GM03348 (cell line): ENCODE data around the gene CFAP97.

Experiments used
- DNase-seq: peaks from one replicate; pipeline ENCODE4 v3.0.0; 2012; ENCODE audit warnings: low spot score

CFAP97 gene

DNA sequence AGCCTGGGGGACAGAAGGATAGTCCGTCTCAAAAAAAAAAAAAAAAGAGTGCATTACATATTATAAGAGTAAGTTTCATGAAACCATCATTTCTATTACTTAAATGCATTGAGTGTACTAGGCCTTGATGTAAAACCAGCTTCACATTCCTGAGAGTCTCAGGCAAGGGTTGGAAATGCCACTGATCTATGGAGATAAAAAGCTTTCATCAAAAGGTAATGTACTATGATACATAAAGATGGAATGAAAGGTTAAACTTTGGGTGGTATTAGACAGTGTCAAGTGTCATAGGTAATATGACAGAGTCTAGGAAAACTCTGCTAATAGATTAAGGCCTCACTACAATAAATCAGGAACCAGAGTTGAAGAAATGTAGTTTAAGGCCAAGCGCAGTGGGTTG, 7.4 kb downstream of the CFAP97 start:
- DNase-seq = no peak

GRCh38 chr4:185194924-185195888, 8.6 kb downstream of the CFAP97 start:
- DNase-seq = no peak

DNA sequence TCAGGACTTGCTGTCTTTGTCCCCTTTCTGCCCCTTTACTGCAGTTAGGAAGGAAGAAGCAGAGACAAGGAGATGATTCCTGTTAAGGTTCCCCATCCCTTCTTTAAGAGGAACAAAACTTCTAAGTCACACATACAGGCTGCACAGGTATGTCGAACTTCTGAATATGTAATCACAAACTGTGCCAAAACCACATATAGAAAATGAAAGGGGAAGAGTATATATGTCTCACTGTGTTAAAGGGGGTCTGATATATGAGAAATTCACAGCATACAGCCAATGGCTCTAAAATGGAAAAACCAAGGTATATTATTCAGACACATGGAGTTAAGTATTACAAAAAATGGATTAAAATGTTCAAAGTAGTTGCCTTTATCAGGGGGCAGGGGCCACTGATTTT, 11.7 kb downstream of the CFAP97 start:
- no peak for DNase-seq

- DNase-seq = no peak
Observed at GRCh38 chr4:185190306-185190856, 13.4 kb downstream of the CFAP97 start.

GRCh38 chr4:185189606-185190305, 14.0 kb downstream of the CFAP97 start:
- no peak for DNase-seq

DNA sequence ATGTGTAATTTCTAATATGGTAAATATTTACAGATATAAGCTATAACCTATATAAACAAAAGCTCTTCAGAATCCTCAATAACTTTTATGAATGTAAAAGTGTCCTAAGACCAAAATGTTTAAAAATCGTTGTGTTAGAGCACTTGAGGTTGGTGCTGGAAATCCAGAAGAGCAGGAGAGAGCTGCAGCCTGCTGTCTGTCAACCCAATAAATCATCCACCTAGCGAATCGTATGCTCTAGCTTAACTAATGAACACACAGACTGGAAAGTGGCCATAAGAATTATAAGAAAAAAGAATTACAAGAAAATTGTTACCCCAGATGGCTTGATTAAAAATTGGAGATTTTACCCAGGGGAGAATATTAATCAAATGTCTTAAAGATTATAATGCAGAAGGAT, 17.0 kb downstream of the CFAP97 start:
- DNase-seq = no peak

DNA sequence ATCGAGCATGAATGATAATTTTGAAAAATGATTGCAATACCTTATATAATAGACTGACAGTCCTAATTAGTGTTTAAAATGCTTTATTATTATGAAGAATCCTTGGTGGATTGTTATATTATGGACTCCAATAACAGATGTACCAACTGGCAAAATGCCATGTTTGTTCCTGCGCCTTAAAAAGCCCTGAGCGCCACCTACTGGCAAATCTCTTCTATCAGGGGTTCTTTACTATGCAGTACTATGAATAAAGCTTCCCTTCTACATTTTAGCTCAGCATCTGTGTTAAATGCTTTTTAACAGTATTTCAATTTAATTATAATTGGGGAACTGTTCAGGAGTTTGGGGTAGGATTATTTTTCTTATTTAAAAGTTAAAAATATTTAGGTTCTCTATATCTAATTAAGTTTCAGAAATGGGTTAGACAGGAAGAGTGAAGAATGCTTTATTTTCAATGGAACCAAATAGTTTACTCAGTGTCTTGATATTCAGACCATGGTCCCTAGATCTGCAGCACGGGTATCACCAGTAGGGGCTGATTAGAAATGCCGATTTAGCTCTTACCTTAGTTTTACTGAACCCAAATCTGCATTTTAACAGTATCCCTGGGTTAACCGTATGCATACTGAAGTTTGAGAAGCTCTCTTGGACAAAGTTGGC, 20.0 kb downstream of the CFAP97 start:
- peak; percentile 74 for DNase-seq

DNA sequence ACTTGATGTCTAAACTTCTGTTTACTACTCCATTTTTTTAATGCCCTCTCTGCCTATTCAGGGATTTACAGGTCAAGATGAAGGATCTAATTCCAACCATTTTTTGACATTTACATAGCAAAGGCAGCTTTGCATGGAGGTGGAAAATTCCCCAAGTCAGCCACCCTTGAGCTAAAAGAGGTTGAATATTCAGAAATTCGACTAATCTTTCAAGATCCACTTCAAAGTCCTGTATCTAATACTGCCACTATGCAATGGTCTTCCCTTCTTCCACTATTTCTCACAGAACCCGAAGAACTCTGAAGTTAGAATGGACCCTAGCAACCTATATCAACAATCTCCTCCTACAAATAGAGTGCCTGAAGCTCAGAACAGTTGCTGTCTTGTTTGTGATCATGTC, 21.6 kb downstream of the CFAP97 start:
- no peak for DNase-seq

DNA sequence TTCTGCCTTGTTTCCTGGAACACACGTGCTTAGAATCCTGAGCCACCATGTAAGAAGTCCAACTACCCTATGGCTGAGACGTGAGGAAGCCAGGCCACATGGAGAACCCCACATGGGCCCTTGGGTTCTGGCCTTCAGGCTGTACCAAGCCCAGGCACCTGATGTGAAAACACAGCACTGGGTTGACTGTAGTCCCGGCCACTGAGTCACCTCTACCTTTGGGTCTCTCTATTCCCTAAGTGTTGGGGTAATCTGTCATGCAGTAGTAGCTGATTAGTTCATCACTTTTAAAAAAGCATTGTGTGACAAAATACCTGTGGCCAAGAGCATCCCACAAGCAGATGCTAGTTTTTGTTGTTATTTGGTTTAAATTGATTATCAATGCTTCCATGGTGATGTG, 24.3 kb downstream of the CFAP97 start:
- DNase-seq = no peak

- DNase-seq = no peak
Observed at GRCh38 chr4:185171373-185172071, 32.3 kb downstream of the CFAP97 start.

DNA sequence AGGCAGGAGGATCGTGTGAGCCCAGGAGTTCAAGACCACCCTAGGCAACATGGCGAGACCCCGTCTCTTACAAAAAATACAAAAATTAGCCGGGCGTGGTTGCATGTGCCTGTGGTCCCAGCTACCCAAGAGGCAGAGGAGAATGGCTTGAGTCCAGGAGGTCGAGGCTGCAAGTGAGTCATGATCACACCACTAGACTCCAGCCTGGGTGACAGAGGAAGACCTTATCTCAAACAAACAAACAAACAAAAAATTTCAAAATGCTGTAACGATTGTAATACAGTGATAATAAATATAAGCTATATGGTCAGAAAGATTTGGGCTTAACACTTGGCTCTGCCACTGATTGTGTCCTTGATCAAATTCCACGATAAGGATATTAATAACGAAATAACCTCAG, 36.6 kb downstream of the CFAP97 start:
- DNase-seq = no peak

GRCh38 chr4:185165605-185166063, 38.2 kb downstream of the CFAP97 start:
- DNase-seq = peak; percentile 60

GRCh38 chr4:185151296-185151695, 52.5 kb downstream of the CFAP97 start:
- DNase-seq = no peak

GRCh38 chr4:185149392-185149791, 54.4 kb downstream of the CFAP97 start:
- no peak for DNase-seq

- DNase-seq = no peak
Observed at GRCh38 chr4:185145572-185145971, 58.2 kb downstream of the CFAP97 start.

DNA sequence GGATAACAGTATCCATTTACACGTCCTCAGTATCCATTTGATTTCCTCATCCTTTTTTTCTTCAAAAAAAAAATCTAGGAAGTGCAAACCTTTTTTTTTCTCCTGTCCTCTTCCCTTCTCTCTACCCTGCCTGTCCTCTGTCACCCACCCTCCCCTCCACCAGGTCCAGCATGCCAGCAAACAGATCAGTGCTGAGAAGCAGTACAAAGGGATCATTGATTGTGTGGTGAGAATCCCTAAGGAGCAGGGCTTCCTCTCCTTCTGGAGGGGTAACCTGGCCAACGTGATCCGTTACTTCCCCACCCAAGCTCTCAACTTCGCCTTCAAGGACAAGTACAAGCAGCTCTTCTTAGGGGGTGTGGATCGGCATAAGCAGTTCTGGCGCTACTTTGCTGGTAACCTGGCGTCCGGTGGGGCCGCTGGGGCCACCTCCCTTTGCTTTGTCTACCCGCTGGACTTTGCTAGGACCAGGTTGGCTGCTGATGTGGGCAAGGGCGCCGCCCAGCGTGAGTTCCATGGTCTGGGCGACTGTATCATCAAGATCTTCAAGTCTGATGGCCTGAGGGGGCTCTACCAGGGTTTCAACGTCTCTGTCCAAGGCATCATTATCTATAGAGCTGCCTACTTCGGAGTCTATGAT, 59.1 kb downstream of the CFAP97 start:
- DNase-seq = no peak

DNA sequence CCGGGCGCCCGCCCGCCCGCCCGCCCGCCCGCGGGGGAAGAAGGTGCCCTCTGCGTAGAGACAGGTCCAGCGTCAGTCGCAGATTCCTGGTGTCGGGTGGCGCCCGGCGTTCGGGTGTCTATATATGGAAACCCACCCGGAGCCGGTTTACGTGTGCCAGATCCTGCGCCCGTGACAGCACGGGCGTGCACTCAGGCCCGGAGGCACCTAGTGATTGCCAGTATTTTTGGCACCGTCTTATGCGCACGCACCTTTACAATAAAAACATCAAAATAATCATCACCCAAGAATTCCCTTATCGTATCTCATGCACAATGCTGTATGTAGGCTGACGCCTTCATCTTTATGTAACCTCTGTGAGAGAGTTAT, 60.2 kb downstream of the CFAP97 start:
- DNase-seq = peak; percentile 52

DNA sequence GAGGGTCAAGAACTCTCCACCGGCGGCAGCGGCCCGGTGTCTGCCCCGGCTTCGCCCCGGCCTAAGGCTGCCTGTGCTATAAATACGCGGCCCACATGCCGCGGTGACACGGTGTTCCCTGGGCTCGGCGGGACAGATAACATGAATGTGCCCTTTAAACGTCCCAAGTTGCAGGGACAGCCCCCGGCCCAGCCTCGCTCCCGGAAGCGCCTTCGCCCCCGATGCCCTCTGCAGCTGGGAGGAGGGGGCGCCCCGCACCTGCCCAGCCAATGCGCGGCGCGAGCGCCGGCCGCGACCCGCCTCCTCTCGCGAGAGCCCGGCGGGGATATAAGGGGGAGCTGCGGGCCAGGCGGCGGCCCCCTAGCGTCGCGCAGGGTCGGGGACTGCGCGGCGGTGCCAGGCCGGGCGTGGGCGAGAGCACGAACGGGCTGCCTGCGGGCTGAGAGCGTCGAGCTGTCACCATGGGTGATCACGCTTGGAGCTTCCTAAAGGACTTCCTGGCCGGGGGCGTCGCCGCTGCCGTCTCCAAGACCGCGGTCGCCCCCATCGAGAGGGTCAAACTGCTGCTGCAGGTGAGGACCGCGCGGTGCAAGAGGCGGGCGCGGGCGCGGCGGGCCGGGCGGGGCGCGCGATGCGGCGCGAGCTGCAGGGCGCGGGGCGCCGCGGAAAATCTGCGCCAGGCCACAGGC, 60.7 kb downstream of the CFAP97 start, which contains the start of gene SLC25A4:
SLC25A4 (plus strand) TSS at position 355 of the 689 bp plus-strand sequence; CDS start at position 462, 107 bp downstream.
- DNase-seq = peak; percentile 95

DNA sequence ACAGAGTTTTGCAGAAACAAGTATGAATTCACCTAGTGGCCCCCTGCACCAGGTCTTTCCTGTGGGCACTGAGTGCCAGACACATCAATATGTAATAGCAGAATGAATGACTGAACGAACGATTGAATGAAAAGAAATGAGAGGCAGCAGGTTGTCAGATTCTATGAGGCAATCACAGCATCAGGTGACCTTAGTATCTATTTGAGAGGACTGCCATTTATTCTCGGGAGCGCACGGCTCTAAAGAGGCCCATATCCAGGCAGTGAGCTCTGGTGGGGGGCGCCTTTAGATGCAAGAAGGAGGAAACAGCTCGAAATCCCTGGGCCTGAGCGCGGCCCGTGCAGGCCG, 61.3 kb downstream of the CFAP97 start:
- DNase-seq = no peak

- DNase-seq = no peak
Observed at GRCh38 chr4:185141777-185142176, 62.0 kb downstream of the CFAP97 start.

DNA sequence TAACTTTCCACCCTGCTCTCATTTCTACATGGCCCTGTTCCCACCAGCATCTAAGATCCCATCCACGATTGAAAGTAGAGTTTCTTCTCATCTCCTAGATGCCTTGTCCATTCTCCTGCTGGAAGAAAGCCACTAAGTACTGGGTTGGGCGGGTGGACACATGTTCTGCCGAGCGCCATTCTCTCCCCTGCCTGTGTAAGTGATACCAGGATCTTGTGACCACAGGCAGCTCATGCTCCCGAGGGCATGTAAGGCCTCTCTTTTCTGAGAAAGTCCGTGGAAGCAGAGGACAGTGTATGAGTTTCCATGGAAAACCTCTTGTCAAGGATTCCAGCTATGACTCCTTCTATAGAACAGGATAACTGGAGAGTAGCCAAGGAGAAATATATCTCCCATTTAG, 64.1 kb downstream of the CFAP97 start:
- no peak for DNase-seq
